ENCODE data around the gene CTNS.
"Not testable (repeated sequence)": the region's sequence is repeated elsewhere in the genome, so short reads cannot be mapped to it uniquely, and the experiment has no call there.

DNA sequence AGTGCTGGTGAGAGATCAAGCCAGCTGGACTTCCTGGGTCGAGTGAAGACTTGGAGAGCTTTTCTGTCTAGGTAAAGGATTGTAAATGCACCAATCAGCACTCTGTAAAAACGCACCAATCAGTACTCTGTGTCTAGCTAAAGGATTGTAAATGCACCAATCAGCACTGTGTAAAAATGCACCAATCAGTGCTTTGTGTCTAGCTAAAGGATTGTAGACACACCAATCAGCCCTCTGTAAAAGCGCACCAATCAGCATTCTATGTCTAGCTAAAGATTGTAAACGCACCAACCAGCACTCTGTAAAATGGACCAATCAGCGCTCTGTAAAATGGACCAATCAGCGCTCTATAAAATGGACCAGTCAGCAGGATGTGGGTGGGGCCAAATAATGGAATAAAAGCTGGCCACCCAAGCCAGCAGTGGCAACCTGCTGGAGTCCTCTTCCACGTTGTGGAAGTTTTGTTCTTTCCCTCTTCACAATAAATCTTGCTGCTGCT lies 65.5 kb downstream of the CTNS start:
- not testable (repeated sequence) for TF ChIP-seq TAF1 (IDR thresholded peaks at IDR 0.05; ENCODE audit: low read depth); POLR2AphosphoS5 (IDR thresholded peaks at IDR 0.05); CTCF (IDR thresholded peaks at IDR 0.05; ENCODE audit: poor library complexity, severe bottlenecking); SMC3 (conservative IDR thresholded peaks at IDR 0.05; ENCODE audit: poor library complexity); EZH2 (IDR thresholded peaks at IDR 0.05; ENCODE audit: borderline replicate concordance, insufficient read depth, low read length, poor library complexity, severe bottlenecking); EP300 (conservative IDR thresholded peaks at IDR 0.05; ENCODE audit: poor library complexity, severe bottlenecking); RAD21 (conservative IDR thresholded peaks at IDR 0.05)
